ENCODE data around the gene GPR180.

GPR180 gene

DNA sequence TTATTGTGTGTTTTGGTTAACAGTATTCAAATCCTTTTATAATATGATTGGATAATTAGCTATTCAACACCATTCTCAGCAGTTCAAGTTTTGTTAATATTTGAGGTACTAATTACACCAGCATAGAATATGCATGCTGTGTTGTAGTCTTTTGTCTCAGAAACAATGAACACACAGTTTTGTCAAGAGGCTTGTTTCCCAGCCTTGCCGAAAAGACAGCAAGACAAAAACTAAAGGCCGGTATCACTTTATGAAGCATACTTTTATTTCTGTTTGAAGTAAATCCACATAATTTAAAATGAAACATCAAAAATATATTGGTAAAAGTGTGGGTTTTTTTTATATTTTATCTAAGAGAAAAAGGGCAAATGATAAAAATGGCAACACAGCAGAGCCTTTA lies 7.5 kb downstream of the GPR180 start:
- Histone ChIP-seq H3K4me1 (ENCODE audit: control insufficient read depth in 2 of 2, insufficient read depth in 1 of 2, low read depth in 1 of 2, low read length in 2 of 2) (no peaks in the 10 kb centered on the region), H2BK5ac (ENCODE audit: low read length) (no peak overlapping the region), H3K27ac (replicated peaks; ENCODE audit: low read length) (no peak overlapping the region), H3K9ac (ENCODE audit: low read depth, low read length, poor library complexity) (no peak overlapping the region), H4K91ac (ENCODE audit: low read depth, low read length, poor library complexity) (no peak overlapping the region), H3K18ac (ENCODE audit: low read length) (no peak overlapping the region), H3K4me3 (ENCODE audit: low read length in 2 of 2) (no peak overlapping the region), H3K14ac (ENCODE audit: low read length) (no peak overlapping the region), H2BK120ac (ENCODE audit: low read depth, low read length) (no peak overlapping the region), H2BK12ac (ENCODE audit: low read length) (no peak overlapping the region), H3K4me2 (ENCODE audit: insufficient read depth, low read length, poor library complexity, severe bottlenecking) (no peak overlapping the region), H3K4ac (ENCODE audit: low read length) (no peak overlapping the region), H2AFZ (ENCODE audit: low read length) (no peak overlapping the region), H3K36me3 (replicated peaks in 1 of 2; ENCODE audit: control insufficient read depth in 2 of 2, insufficient read depth in 2 of 2, low read length in 2 of 2) (peaks cover 2 to 90% of the 10 kb centered on the region in 2 donors), H3K9me3 (replicated peaks in 1 of 2; ENCODE audit: control insufficient read depth in 2 of 2, insufficient read depth in 1 of 2, low read depth in 1 of 2, low read length in 2 of 2) (peaks cover 0 to 2% of the 10 kb centered on the region in 2 donors), H3K23ac (ENCODE audit: low read depth, low read length, poor library complexity) (no peak overlapping the region), H2BK15ac (ENCODE audit: low read length) (no peak overlapping the region), H4K8ac (ENCODE audit: low read depth, low read length) (no peak overlapping the region), H2AK5ac (ENCODE audit: low read depth, low read length) (no peak overlapping the region), H3K27me3 (ENCODE audit: control insufficient read depth in 3 of 3, insufficient read depth in 3 of 3, low read depth in 1 of 3, low read length in 3 of 3) (no peaks in the 10 kb centered on the region), H3K79me1 (ENCODE audit: low read depth, low read length) (no peaks in the 10 kb centered on the region)
- no peak for DNase-seq (ENCODE audit: low spot score)
- WGBS, 2 donors (ENCODE audit: extremely low coverage in 2 of 2, insufficient read length in 2 of 2, insufficient replicate concordance in 1 of 2), result no CpG with 5 or more reads among the region's 2 CpGs

GRCh38 chr13:94610475-94610874 lies 8.8 kb downstream of the GPR180 start:
- no peak overlapping the region for H2BK12ac ChIP-seq (ENCODE audit: low read length)
- H4K91ac ChIP-seq (ENCODE audit: low read depth, low read length, poor library complexity), result no peak overlapping the region
- no peak overlapping the region for H2BK120ac ChIP-seq (ENCODE audit: low read depth, low read length)
- H2BK5ac ChIP-seq (ENCODE audit: low read length), result no peak overlapping the region
- H3K4me1 ChIP-seq (ENCODE audit: control insufficient read depth in 2 of 2, insufficient read depth in 1 of 2, low read depth in 1 of 2, low read length in 2 of 2), result no peaks in the 10 kb centered on the region
- no peaks in the 10 kb centered on the region for H3K27me3 ChIP-seq (ENCODE audit: control insufficient read depth in 3 of 3, insufficient read depth in 3 of 3, low read depth in 1 of 3, low read length in 3 of 3)
- WGBS, 2 donors (ENCODE audit: extremely low coverage in 2 of 2, insufficient read length in 2 of 2, insufficient replicate concordance in 1 of 2), result no CpG with 5 or more reads among the region's 5 CpGs
- H3K36me3 ChIP-seq (replicated peaks in 1 of 2; ENCODE audit: control insufficient read depth in 2 of 2, insufficient read depth in 2 of 2, low read length in 2 of 2), result peaks cover 2 to 97% of the 10 kb centered on the region in 2 donors
- H3K79me1 ChIP-seq (ENCODE audit: low read depth, low read length), result no peaks in the 10 kb centered on the region
- no peak overlapping the region for H3K14ac ChIP-seq (ENCODE audit: low read length)
- DNase-seq (ENCODE audit: low spot score), result no peak
- no peak overlapping the region for H3K9ac ChIP-seq (ENCODE audit: low read depth, low read length, poor library complexity)
- no peak overlapping the region for H2BK15ac ChIP-seq (ENCODE audit: low read length)
- H3K9me3 ChIP-seq (replicated peaks in 1 of 2; ENCODE audit: control insufficient read depth in 2 of 2, insufficient read depth in 1 of 2, low read depth in 1 of 2, low read length in 2 of 2), result peaks cover 0 to 2% of the 10 kb centered on the region in 2 donors
- H3K23ac ChIP-seq (ENCODE audit: low read depth, low read length, poor library complexity), result no peak overlapping the region
- no peak overlapping the region for H3K4me3 ChIP-seq (ENCODE audit: low read length in 2 of 2)
- H3K27ac ChIP-seq (replicated peaks; ENCODE audit: low read length), result no peak overlapping the region
- no peak overlapping the region for H3K4me2 ChIP-seq (ENCODE audit: insufficient read depth, low read length, poor library complexity, severe bottlenecking)
- no peak overlapping the region for H3K4ac ChIP-seq (ENCODE audit: low read length)
- H3K18ac ChIP-seq (ENCODE audit: low read length), result no peak overlapping the region
- no peak overlapping the region for H4K8ac ChIP-seq (ENCODE audit: low read depth, low read length)
- no peak overlapping the region for H2AK5ac ChIP-seq (ENCODE audit: low read depth, low read length)
- H2AFZ ChIP-seq (ENCODE audit: low read length), result no peak overlapping the region

DNA sequence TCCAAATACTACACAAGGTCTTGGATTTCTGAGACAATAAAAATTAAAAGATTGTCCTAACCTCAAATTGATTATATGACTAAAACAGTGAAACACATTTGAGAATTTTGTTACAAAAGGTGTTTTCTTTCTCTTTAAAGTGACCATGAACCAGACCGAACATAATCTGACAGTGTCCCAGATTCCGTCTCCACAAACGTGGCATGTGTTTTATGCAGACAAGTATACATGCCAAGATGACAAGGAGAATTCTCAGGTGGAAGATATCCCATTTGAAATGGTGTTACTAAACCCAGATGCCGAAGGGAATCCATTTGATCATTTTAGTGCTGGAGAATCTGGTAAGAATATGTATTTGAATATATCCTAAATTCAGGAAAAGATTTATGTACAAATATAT lies 10.4 kb downstream of the GPR180 start:
- Histone ChIP-seq H4K91ac (ENCODE audit: low read depth, low read length, poor library complexity) (no peak overlapping the region), H3K4me2 (ENCODE audit: insufficient read depth, low read length, poor library complexity, severe bottlenecking) (no peak overlapping the region), H3K9ac (ENCODE audit: low read depth, low read length, poor library complexity) (no peak overlapping the region), H2BK12ac (ENCODE audit: low read length) (no peak overlapping the region), H4K8ac (ENCODE audit: low read depth, low read length) (no peak overlapping the region), H3K27me3 (ENCODE audit: control insufficient read depth in 3 of 3, insufficient read depth in 3 of 3, low read depth in 1 of 3, low read length in 3 of 3) (no peaks in the 10 kb centered on the region), H2BK120ac (ENCODE audit: low read depth, low read length) (no peak overlapping the region), H3K4me1 (ENCODE audit: control insufficient read depth in 2 of 2, insufficient read depth in 1 of 2, low read depth in 1 of 2, low read length in 2 of 2) (no peaks in the 10 kb centered on the region), H3K4me3 (ENCODE audit: low read length in 2 of 2) (no peak overlapping the region), H2BK5ac (ENCODE audit: low read length) (no peak overlapping the region), H3K27ac (replicated peaks; ENCODE audit: low read length) (no peak overlapping the region), H3K4ac (ENCODE audit: low read length) (no peak overlapping the region), H3K23ac (ENCODE audit: low read depth, low read length, poor library complexity) (no peak overlapping the region), H3K79me1 (ENCODE audit: low read depth, low read length) (no peaks in the 10 kb centered on the region), H2AK5ac (ENCODE audit: low read depth, low read length) (no peak overlapping the region), H2AFZ (ENCODE audit: low read length) (no peak overlapping the region), H2BK15ac (ENCODE audit: low read length) (no peak overlapping the region), H3K9me3 (replicated peaks in 1 of 2; ENCODE audit: control insufficient read depth in 2 of 2, insufficient read depth in 1 of 2, low read depth in 1 of 2, low read length in 2 of 2) (peaks cover 0 to 2% of the 10 kb centered on the region in 2 donors), H3K14ac (ENCODE audit: low read length) (no peak overlapping the region), H3K18ac (ENCODE audit: low read length) (no peak overlapping the region), H3K36me3 (replicated peaks in 1 of 2; ENCODE audit: control insufficient read depth in 2 of 2, insufficient read depth in 2 of 2, low read length in 2 of 2) (peaks cover 2 to 90% of the 10 kb centered on the region in 2 donors)
- DNase-seq (ENCODE audit: low spot score), result no peak
- WGBS, 2 donors (ENCODE audit: extremely low coverage in 2 of 2, insufficient read length in 2 of 2, insufficient replicate concordance in 1 of 2), result no CpG with 5 or more reads among the region's 4 CpGs

GRCh38 chr13:94613051-94613450 lies 11.4 kb downstream of the GPR180 start:
- no peak overlapping the region for H4K8ac ChIP-seq (ENCODE audit: low read depth, low read length)
- H3K4me3 ChIP-seq (ENCODE audit: low read length in 2 of 2), result no peak overlapping the region
- H2BK5ac ChIP-seq (ENCODE audit: low read length), result no peak overlapping the region
- no peak overlapping the region for H3K4ac ChIP-seq (ENCODE audit: low read length)
- H3K18ac ChIP-seq (ENCODE audit: low read length), result no peak overlapping the region
- peaks cover 2 to 80% of the 10 kb centered on the region in 2 donors for H3K36me3 ChIP-seq (replicated peaks in 1 of 2; ENCODE audit: control insufficient read depth in 2 of 2, insufficient read depth in 2 of 2, low read length in 2 of 2)
- H2BK15ac ChIP-seq (ENCODE audit: low read length), result no peak overlapping the region
- no peaks in the 10 kb centered on the region for H3K79me1 ChIP-seq (ENCODE audit: low read depth, low read length)
- no peak overlapping the region for H2AFZ ChIP-seq (ENCODE audit: low read length)
- H3K4me1 ChIP-seq (ENCODE audit: control insufficient read depth in 2 of 2, insufficient read depth in 1 of 2, low read depth in 1 of 2, low read length in 2 of 2), result no peaks in the 10 kb centered on the region
- peaks cover 0 to 2% of the 10 kb centered on the region in 2 donors for H3K9me3 ChIP-seq (replicated peaks in 1 of 2; ENCODE audit: control insufficient read depth in 2 of 2, insufficient read depth in 1 of 2, low read depth in 1 of 2, low read length in 2 of 2)
- H3K9ac ChIP-seq (ENCODE audit: low read depth, low read length, poor library complexity), result no peak overlapping the region
- H4K91ac ChIP-seq (ENCODE audit: low read depth, low read length, poor library complexity), result no peak overlapping the region
- no peak for DNase-seq (ENCODE audit: low spot score)
- no peak overlapping the region for H3K23ac ChIP-seq (ENCODE audit: low read depth, low read length, poor library complexity)
- H2AK5ac ChIP-seq (ENCODE audit: low read depth, low read length), result no peak overlapping the region
- no peak overlapping the region for H2BK12ac ChIP-seq (ENCODE audit: low read length)
- no peak overlapping the region for H2BK120ac ChIP-seq (ENCODE audit: low read depth, low read length)
- H3K27me3 ChIP-seq (ENCODE audit: control insufficient read depth in 3 of 3, insufficient read depth in 3 of 3, low read depth in 1 of 3, low read length in 3 of 3), result no peaks in the 10 kb centered on the region
- no peak overlapping the region for H3K27ac ChIP-seq (replicated peaks; ENCODE audit: low read length)
- no peak overlapping the region for H3K4me2 ChIP-seq (ENCODE audit: insufficient read depth, low read length, poor library complexity, severe bottlenecking)
- H3K14ac ChIP-seq (ENCODE audit: low read length), result no peak overlapping the region

All from neuronal stem cell (in vitro differentiated cells).